ENCODE results near the gene LINGO1.

LINGO1 gene

GRCh38 chr15:77568014-77568972 is 64.4 kb downstream of the LINGO1 start:
- 91 to 98% methylated on average over 13 to 14 of the region's 14 CpGs for whole genome bisulfite sequencing, 2 experiments (ENCODE audit: insufficient coverage in 2 of 2)
- no peak overlapping the region for H3K4me3 ChIP-seq (ENCODE audit: extremely low read depth, insufficient read depth, low read length, poor library complexity, severe bottlenecking)
- H3K36me3 ChIP-seq (ENCODE audit: control insufficient read depth, insufficient read depth, low read length), result no peaks in the 10 kb centered on the region
- peak overlapping the region; percentile 58 for H3K27ac ChIP-seq (ENCODE audit: low read depth, low read length, severe bottlenecking)
- peaks cover 6% of the 10 kb centered on the region for H3K4me1 ChIP-seq (ENCODE audit: control insufficient read depth, insufficient read depth, low read length, poor library complexity, severe bottlenecking)
- no peaks in the 10 kb centered on the region for H3K9me3 ChIP-seq (ENCODE audit: control insufficient read depth, low read length)

DNA sequence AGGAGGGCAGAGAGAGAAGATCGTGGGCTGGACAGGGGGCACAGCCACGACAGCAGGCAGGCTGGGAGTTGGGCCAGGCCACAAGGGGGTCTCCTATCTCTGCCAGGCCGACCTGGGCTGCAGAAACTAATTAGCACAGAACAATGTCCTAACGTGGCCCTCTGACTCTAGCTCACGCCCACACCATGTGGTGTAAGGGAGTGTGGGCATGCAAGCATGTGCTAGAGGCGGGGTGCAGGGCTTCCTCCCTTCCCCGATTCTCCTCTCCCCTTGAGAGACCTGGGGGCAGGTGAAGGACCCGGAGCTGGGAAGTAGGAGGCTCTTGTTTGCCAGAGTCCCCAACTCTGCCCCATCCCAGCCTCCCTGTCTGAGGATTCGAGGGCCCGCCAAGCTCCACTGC is 65.5 kb downstream of the LINGO1 start:
- Histone ChIP-seq H3K4me1 (ENCODE audit: control insufficient read depth, insufficient read depth, low read length, poor library complexity, severe bottlenecking) (peaks cover 6% of the 10 kb centered on the region), H3K9me3 (ENCODE audit: control insufficient read depth, low read length) (no peaks in the 10 kb centered on the region), H3K36me3 (ENCODE audit: control insufficient read depth, insufficient read depth, low read length) (no peaks in the 10 kb centered on the region), H3K4me3 (ENCODE audit: extremely low read depth, insufficient read depth, low read length, poor library complexity, severe bottlenecking) (no peak overlapping the region), H3K27ac (ENCODE audit: low read depth, low read length, severe bottlenecking) (no peak overlapping the region)
- WGBS, 2 experiments (ENCODE audit: insufficient coverage in 2 of 2), result 85 to 91% methylated on average over 6 to 8 of the region's 10 CpGs

DNA sequence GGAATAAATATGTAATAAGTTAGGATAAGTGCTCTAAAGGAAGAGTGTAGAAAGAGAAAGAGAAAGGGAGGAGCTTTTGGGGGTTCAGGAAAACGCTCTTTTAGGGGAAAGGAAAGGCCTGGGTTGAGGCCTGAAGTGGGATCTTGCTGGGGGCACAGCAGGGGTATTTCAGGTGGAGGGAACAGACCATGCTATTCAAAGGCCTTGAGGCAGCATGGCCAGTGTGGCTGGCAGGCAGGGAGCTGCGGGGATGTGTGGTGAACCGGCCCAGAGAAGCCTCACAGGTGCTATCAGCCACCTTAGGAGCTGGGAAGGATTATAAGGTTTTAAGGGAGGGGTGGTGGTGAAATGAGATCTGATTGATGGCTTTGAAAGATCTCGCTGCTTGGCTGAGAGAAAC is 66.6 kb downstream of the LINGO1 start:
- Histone ChIP-seq H3K4me1 (ENCODE audit: control insufficient read depth, insufficient read depth, low read length, poor library complexity, severe bottlenecking) (peaks cover 6% of the 10 kb centered on the region), H3K36me3 (ENCODE audit: control insufficient read depth, insufficient read depth, low read length) (no peaks in the 10 kb centered on the region)
- WGBS, 2 experiments (ENCODE audit: insufficient coverage in 2 of 2), result 73 to 74% methylated on average over 4 of the region's 4 CpGs

GRCh38 chr15:77565378-77565915 is 67.3 kb downstream of the LINGO1 start:
- Histone ChIP-seq H3K9me3 (ENCODE audit: control insufficient read depth, low read length) (no peaks in the 10 kb centered on the region), H3K27ac (ENCODE audit: low read depth, low read length, severe bottlenecking) (no peak overlapping the region), H3K36me3 (ENCODE audit: control insufficient read depth, insufficient read depth, low read length) (no peaks in the 10 kb centered on the region)

More for the DNA sequence above, 66.6 kb downstream of the LINGO1 start:
- no peak overlapping the region for H3K4me3 ChIP-seq (ENCODE audit: extremely low read depth, insufficient read depth, low read length, poor library complexity, severe bottlenecking)
- no peaks in the 10 kb centered on the region for H3K9me3 ChIP-seq (ENCODE audit: control insufficient read depth, low read length)
- H3K27ac ChIP-seq (ENCODE audit: low read depth, low read length, severe bottlenecking), result no peak overlapping the region

DNA sequence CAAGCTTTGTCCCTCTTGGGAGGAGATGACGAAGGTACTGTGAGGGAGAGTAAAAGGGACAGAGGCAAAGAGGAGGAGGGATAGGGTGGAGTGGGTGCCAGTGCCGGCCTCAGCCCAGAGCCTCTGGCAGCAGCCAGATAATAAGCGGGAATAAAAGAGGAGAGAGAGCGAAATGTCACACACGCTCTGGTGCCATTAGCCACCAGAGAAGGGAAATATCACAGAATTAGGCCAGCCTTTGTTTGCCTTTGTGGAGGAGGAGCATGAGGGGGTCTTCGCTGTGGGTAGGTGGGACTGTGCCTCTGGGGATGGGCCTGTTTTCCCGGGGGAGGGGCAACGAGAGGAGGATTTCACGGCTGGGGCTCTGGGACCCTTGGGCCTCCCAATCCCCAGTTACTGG is 67.8 kb downstream of the LINGO1 start:
- no peak overlapping the region for H3K27ac ChIP-seq (ENCODE audit: low read depth, low read length, severe bottlenecking)
- peaks cover 6% of the 10 kb centered on the region for H3K4me1 ChIP-seq (ENCODE audit: control insufficient read depth, insufficient read depth, low read length, poor library complexity, severe bottlenecking)
- 85 to 86% methylated on average over 6 to 9 of the region's 9 CpGs for WGBS, 2 experiments (ENCODE audit: insufficient coverage in 2 of 2)

More at GRCh38 chr15:77565378-77565915, 67.3 kb downstream of the LINGO1 start:
- Histone ChIP-seq H3K4me1 (ENCODE audit: control insufficient read depth, insufficient read depth, low read length, poor library complexity, severe bottlenecking) (peaks cover 6% of the 10 kb centered on the region), H3K4me3 (ENCODE audit: extremely low read depth, insufficient read depth, low read length, poor library complexity, severe bottlenecking) (no peak overlapping the region)
- 94 to 97% methylated on average over 23 to 24 of the region's 25 CpGs for WGBS, 2 experiments (ENCODE audit: insufficient coverage in 2 of 2)

GRCh38 chr15:77564341-77564740 is 68.4 kb downstream of the LINGO1 start:
- Histone ChIP-seq H3K9me3 (ENCODE audit: control insufficient read depth, low read length) (no peaks in the 10 kb centered on the region), H3K4me1 (ENCODE audit: control insufficient read depth, insufficient read depth, low read length, poor library complexity, severe bottlenecking) (peaks cover 2% of the 10 kb centered on the region), H3K27ac (ENCODE audit: low read depth, low read length, severe bottlenecking) (no peak overlapping the region), H3K36me3 (ENCODE audit: control insufficient read depth, insufficient read depth, low read length) (no peaks in the 10 kb centered on the region), H3K4me3 (ENCODE audit: extremely low read depth, insufficient read depth, low read length, poor library complexity, severe bottlenecking) (no peak overlapping the region)
- WGBS, 2 experiments (ENCODE audit: insufficient coverage in 2 of 2), result 80 to 97% methylated on average over 1 to 3 of the region's 3 CpGs

More for the DNA sequence above, 67.8 kb downstream of the LINGO1 start:
- Histone ChIP-seq H3K36me3 (ENCODE audit: control insufficient read depth, insufficient read depth, low read length) (no peaks in the 10 kb centered on the region), H3K9me3 (ENCODE audit: control insufficient read depth, low read length) (no peaks in the 10 kb centered on the region), H3K4me3 (ENCODE audit: extremely low read depth, insufficient read depth, low read length, poor library complexity, severe bottlenecking) (no peak overlapping the region)

DNA sequence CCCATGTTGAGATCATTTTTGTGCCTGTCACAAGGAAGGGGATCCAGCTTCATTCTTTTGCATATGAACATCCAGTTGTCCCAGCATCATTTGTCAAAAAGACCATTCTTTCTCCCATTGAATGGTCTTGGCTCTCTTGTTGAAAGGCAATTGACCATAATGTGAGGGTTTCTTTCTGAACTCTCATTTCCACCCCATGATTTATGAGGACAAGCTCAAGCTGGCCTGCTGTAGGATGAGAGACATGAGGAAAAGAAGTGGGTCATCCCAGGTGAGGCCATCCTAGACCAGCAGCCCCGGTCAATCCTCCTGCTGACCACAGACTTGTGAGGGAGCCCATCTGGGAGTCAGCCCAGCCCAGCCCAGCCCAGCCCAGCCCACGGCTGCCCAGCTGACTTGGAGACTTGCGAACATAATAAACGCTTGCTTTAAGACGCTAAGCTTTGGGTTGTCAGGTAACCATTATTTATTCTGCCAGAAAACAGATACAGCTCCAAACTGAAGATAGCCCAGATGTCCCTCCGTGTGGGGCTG is 69.0 kb downstream of the LINGO1 start:
- no peaks in the 10 kb centered on the region for H3K4me1 ChIP-seq (ENCODE audit: control insufficient read depth, insufficient read depth, low read length, poor library complexity, severe bottlenecking)
- H3K9me3 ChIP-seq (ENCODE audit: control insufficient read depth, low read length), result no peaks in the 10 kb centered on the region
- no peaks in the 10 kb centered on the region for H3K36me3 ChIP-seq (ENCODE audit: control insufficient read depth, insufficient read depth, low read length)
- 88 to 92% methylated on average over 6 of the region's 6 CpGs for WGBS, 2 experiments (ENCODE audit: insufficient coverage in 2 of 2)
- no peak overlapping the region for H3K27ac ChIP-seq (ENCODE audit: low read depth, low read length, severe bottlenecking)
- no peak overlapping the region for H3K4me3 ChIP-seq (ENCODE audit: extremely low read depth, insufficient read depth, low read length, poor library complexity, severe bottlenecking)

All from mesodermal cell (in vitro differentiated cells).